ENCODE measurements around the gene BMP6. TPM values are rescaled to one million over a fixed set of nuclear protein-coding genes. Genes with fewer than 3 reads are reported as not detected.
A peak's percentile ranks its signal among the peaks of the same experiment; 100 is the strongest.

Gene BMP6
- total and polyA plus RNA-seq, 8 donors = 2.3 to 18.7 (median 3.7) TPM

DNA sequence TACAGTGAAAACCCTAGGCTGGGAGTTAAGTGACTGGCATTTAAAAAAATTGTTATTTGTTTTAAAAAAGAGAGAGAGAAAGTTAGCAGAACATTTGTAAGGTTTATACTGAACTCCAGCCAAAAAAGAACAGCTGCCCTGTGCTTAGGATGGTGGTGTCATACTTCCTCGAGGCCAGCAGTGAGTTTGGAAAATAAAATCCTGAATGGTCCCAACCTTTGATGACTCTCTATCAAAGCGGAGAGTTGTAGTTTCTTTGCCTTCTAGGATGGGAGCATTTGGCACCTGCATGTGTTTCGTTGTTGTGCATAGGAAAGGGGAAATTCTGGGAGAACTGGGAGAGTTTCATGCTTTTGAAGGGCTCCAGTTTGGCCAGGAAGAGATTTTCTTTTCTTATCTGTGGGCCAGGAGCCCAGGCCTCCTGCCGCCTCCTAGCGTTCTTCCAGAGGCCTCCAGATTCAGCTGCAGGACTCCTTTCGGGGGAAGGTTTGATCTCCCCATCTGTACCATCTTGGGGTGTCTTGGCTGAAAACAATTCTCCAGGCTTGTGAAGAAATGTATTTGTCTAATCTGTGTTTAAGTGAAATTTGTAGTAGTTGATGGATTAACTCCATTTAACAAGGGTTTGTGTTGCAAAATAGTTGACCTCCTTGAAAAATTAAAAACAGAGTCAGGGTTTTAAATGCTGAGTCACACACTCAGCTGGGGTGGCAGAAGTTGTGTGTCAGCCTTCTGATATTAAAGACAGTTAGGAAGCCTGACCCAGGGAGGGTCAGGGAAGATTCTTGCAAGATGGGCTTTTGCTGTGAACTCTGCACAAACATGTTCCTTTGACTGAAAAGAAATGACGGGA lies 121.3 kb downstream of the BMP6 start:
- DNase-seq (peak in 1 of 4 donors; percentile 37), ATAC-seq (no peak)
- Histone ChIP-seq H3K9me3 (peaks cover 0 to 17% of the 10 kb centered on the region in 2 donors), H3K4me3 (no peak overlapping the region), H3K4me1 (no peaks in the 10 kb centered on the region), H3K27ac (no peak overlapping the region), H3K27me3 (no peaks in the 10 kb centered on the region), H3K36me3 (no peaks in the 10 kb centered on the region)
- TF ChIP-seq, protein P1, sequence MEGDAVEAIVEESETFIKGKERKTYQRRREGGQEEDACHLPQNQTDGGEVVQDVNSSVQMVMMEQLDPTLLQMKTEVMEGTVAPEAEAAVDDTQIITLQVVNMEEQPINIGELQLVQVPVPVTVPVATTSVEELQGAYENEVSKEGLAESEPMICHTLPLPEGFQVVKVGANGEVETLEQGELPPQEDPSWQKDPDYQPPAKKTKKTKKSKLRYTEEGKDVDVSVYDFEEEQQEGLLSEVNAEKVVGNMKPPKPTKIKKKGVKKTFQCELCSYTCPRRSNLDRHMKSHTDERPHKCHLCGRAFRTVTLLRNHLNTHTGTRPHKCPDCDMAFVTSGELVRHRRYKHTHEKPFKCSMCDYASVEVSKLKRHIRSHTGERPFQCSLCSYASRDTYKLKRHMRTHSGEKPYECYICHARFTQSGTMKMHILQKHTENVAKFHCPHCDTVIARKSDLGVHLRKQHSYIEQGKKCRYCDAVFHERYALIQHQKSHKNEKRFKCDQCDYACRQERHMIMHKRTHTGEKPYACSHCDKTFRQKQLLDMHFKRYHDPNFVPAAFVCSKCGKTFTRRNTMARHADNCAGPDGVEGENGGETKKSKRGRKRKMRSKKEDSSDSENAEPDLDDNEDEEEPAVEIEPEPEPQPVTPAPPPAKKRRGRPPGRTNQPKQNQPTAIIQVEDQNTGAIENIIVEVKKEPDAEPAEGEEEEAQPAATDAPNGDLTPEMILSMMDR (IDR thresholded peaks at IDR 0.05) = no peak
- intact Hi-C loops (cut with DNase I) = no loop called here

DNA sequence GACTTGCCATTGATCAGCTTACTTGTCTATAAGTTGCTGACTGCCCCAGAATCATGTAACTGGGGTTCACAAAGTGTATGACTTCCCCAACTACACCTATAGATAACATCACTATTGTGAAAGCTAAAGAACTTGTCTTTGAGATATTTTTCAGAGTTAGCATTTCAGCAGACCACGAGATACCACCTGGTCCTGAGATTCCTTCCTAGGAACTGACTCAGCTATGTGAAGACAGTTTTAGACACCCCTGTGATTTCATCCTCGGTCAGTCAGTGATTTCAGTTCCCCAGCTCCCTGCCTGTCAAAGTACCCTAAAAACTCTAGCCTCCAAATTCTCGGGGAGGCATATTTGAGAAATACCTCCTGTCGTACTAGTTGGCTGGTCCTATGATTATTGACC lies 122.3 kb downstream of the BMP6 start:
- intact Hi-C loops (cut with DNase I) = no loop called here
- DNase-seq (no peak), ATAC-seq (no peak)
- Histone ChIP-seq H3K27me3 (no peaks in the 10 kb centered on the region), H3K27ac (no peak overlapping the region), H3K4me1 (no peaks in the 10 kb centered on the region), H3K9me3 (peaks cover 0 to 25% of the 10 kb centered on the region in 2 donors), H3K36me3 (no peaks in the 10 kb centered on the region), H3K4me3 (no peak overlapping the region)
- TF ChIP-seq, protein P1 (IDR thresholded peaks at IDR 0.05) = no peak

DNA sequence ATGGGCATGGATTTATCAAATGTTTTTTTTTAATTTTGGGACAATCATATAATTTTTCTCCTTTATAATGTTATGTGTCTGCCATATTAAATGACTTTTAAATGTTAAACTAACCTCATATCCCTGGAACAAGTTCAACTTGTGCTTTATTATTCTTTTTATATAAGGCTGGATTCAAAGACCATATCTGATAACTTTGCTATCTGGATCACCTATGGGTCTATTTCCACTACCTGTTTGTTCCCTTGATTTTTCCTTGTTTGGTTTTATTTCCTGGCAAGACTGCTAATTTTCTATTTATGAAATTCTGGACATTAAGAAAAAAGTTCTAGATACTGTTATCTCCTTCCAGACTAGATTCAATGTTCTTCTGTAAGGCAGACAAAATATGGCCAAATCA lies 125.9 kb downstream of the BMP6 start:
- intact Hi-C loops (cut with DNase I) = no loop called here
- ATAC-seq (no peak), DNase-seq (no peak)
- TF ChIP-seq, protein P1 (IDR thresholded peaks at IDR 0.05) = no peak
- Histone ChIP-seq H3K27ac (no peak overlapping the region), H3K27me3 (no peaks in the 10 kb centered on the region), H3K36me3 (no peaks in the 10 kb centered on the region), H3K4me3 (no peak overlapping the region), H3K4me1 (no peaks in the 10 kb centered on the region), H3K9me3 (peaks cover 0 to 25% of the 10 kb centered on the region in 2 donors)

DNA sequence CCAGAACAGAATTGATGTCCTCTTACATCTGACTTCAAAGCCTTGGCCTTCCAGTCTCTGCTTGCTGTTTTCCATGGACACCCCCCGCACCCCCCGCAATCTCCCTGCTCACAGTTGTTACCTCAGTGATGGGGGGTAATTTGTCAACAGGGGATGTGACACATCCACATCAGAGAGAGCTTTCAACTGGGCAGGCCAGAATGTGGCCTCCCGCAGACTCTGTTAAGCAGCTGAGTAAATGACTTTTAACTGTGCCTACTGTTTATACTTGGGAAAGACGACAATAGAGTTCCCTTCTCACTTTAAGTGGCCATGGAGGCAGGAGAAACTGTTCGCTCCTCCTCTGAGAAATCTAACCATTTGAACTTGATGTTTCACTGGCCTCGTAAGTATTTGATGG lies 133.7 kb downstream of the BMP6 start:
- Histone ChIP-seq H3K9me3 (no peaks in the 10 kb centered on the region), H3K36me3 (no peaks in the 10 kb centered on the region), H3K4me1 (no peaks in the 10 kb centered on the region), H3K27me3 (no peaks in the 10 kb centered on the region), H3K27ac (no peak overlapping the region), H3K4me3 (no peak overlapping the region)
- no peak for ATAC-seq
- DNase-seq = no peak
- intact Hi-C loops (cut with DNase I) = no loop called here
- TF ChIP-seq, protein P1 (IDR thresholded peaks at IDR 0.05) = no peak

DNA sequence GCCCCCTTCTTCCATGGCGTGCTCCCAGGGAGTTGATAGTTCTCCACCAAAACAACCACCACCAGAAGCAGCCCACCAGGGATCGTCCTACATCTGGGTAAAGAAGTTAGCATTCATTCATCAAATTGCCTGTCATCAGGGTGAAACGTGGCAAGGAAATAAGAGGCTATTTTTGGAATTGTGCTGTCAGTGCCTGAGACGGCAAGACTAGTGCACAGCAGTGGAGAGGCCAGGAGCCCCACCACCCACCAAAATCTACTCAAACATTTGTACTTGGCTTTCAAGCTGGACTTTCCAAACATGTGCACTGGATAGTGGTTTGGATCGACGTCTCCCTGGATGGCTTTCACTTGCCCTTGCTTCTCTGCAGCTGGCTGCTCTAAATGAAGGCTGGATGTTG lies 139.9 kb downstream of the BMP6 start:
- H3K36me3 ChIP-seq = no peaks in the 10 kb centered on the region
- ATAC-seq (no peak), DNase-seq (no peak)
- no peaks in the 10 kb centered on the region for H3K27me3 ChIP-seq
- intact Hi-C loops (cut with DNase I) = no loop called here
- no peaks in the 10 kb centered on the region for H3K9me3 ChIP-seq
- TF ChIP-seq, protein P1 (IDR thresholded peaks at IDR 0.05) = no peak
- H3K4me1 ChIP-seq = no peaks in the 10 kb centered on the region
- H3K4me3 ChIP-seq = no peak overlapping the region
- H3K27ac ChIP-seq = no peak overlapping the region

Data from left lung (tissue), 10 donors.